Measurements from ENCODE around the gene SMOC2. TPM values are rescaled to one million over a fixed set of nuclear protein-coding genes. Genes with fewer than 3 reads are reported as not detected.

Gene SMOC2
- total RNA-seq, 1 experiment from 2014 or later, result 2.1 TPM

DNA sequence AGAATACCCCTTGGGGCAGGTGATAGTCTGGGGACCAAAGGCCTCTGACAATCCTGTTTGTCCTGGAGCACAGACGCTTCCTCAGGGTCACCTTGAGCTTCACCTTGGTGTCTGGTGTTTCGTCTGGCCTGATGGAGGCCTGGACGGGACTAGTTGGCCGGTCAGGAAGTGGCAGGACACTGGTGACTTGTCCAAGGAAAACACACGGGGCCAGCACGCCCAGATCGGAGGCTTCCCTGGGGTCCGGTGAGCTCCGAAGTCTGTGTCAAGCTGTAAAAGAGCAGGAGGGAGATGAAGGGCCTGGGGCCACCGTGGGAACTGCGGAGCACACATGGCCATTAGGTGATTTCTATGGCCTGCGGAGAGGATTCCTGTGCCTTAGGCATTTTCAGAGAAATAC is 67.9 kb downstream of the SMOC2 start:
- Histone ChIP-seq H4K91ac (ENCODE audit: insufficient read length, low read depth, low read length) (no peak overlapping the region), H2BK5ac (ENCODE audit: insufficient read length, low read length) (no peak overlapping the region), H3K23ac (ENCODE audit: insufficient read length, low read depth, low read length) (no peak overlapping the region), H3K79me1 (ENCODE audit: insufficient read depth, low read depth, low read length, poor library complexity, severe bottlenecking) (no peaks in the 10 kb centered on the region), H2BK20ac (ENCODE audit: low read depth, low read length, poor library complexity, severe bottlenecking) (no peak overlapping the region), H2AFZ (ENCODE audit: low read length) (no peak overlapping the region), H3T11ph (ENCODE audit: low read length) (no peak overlapping the region), H3K56ac (ENCODE audit: insufficient read length, low read depth, low read length) (no peak overlapping the region), H3K27me3 (ENCODE audit: insufficient read depth, low read length) (no peaks in the 10 kb centered on the region), H3K9ac (ENCODE audit: extremely low read depth, insufficient read length, low read length) (no peak overlapping the region), H4K8ac (replicated peaks; ENCODE audit: insufficient read length, low read depth, low read length) (no peak overlapping the region), H3K4me1 (ENCODE audit: insufficient read depth, low read length) (no peaks in the 10 kb centered on the region), H2BK12ac (ENCODE audit: insufficient read length, low read depth, low read length) (no peak overlapping the region), H2BK15ac (ENCODE audit: low read depth, low read length) (no peak overlapping the region), H4K20me1 (ENCODE audit: control insufficient read depth, insufficient read depth, insufficient read length) (no peaks in the 10 kb centered on the region), H3K79me2 (ENCODE audit: insufficient read depth, low read length) (no peaks in the 10 kb centered on the region), H3K4ac (ENCODE audit: low read depth, low read length) (no peak overlapping the region), H2AK5ac (ENCODE audit: insufficient read length, low read length) (no peak overlapping the region), H3K9me3 (ENCODE audit: control insufficient read depth, low read depth, low read length) (no peaks in the 10 kb centered on the region), H3K27ac (ENCODE audit: insufficient read length, low read depth, low read length) (no peak overlapping the region), H3K23me2 (ENCODE audit: insufficient read length, low read depth, low read length, poor library complexity, severe bottlenecking) (no peaks in the 10 kb centered on the region), H3K4me2 (ENCODE audit: insufficient read depth, insufficient read length, low read length) (no peak overlapping the region), H2BK120ac (ENCODE audit: low read depth, low read length, poor library complexity, severe bottlenecking) (no peak overlapping the region), H3K18ac (ENCODE audit: insufficient read length, low read depth, low read length) (no peak overlapping the region), H3K14ac (ENCODE audit: insufficient read depth, low read length) (no peak overlapping the region), H4K5ac (ENCODE audit: insufficient read length, low read depth, low read length) (no peak overlapping the region)
- no peak overlapping the region for H3K4me3 Mint-ChIP-seq
- no CpG with 5 or more reads among the region's 12 CpGs for WGBS (ENCODE audit: extremely low coverage, insufficient read length, low lambda C conversion rate)
- peaks cover 5 to 6% of the 10 kb centered on the region in 2 experiments; a peak in 3 of 5 replicates for H3K9me3 Mint-ChIP-seq
- DNase-seq, result no peak
- H3K27ac Mint-ChIP-seq, result no peak overlapping the region
- peaks cover 0 to 9% (median 2%) of the 10 kb centered on the region in 3 experiments; a peak in 5 of 7 replicates for H3K36me3 Mint-ChIP-seq (ENCODE audit: insufficient read depth in 1 of 3, low read depth in 3 of 3)
- peaks cover 2% of the 10 kb centered on the region; the same call in 1 of the 2 replicates for H3K27me3 Mint-ChIP-seq (ENCODE audit: low read depth)
- TF ChIP-seq, protein P1, sequence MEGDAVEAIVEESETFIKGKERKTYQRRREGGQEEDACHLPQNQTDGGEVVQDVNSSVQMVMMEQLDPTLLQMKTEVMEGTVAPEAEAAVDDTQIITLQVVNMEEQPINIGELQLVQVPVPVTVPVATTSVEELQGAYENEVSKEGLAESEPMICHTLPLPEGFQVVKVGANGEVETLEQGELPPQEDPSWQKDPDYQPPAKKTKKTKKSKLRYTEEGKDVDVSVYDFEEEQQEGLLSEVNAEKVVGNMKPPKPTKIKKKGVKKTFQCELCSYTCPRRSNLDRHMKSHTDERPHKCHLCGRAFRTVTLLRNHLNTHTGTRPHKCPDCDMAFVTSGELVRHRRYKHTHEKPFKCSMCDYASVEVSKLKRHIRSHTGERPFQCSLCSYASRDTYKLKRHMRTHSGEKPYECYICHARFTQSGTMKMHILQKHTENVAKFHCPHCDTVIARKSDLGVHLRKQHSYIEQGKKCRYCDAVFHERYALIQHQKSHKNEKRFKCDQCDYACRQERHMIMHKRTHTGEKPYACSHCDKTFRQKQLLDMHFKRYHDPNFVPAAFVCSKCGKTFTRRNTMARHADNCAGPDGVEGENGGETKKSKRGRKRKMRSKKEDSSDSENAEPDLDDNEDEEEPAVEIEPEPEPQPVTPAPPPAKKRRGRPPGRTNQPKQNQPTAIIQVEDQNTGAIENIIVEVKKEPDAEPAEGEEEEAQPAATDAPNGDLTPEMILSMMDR (conservative IDR thresholded peaks at IDR 0.05), result no peak
- peaks cover 11 to 13% of the 10 kb centered on the region in 2 experiments for H3K4me1 Mint-ChIP-seq
